ENCODE results near the gene IAH1.

Gene IAH1

DNA sequence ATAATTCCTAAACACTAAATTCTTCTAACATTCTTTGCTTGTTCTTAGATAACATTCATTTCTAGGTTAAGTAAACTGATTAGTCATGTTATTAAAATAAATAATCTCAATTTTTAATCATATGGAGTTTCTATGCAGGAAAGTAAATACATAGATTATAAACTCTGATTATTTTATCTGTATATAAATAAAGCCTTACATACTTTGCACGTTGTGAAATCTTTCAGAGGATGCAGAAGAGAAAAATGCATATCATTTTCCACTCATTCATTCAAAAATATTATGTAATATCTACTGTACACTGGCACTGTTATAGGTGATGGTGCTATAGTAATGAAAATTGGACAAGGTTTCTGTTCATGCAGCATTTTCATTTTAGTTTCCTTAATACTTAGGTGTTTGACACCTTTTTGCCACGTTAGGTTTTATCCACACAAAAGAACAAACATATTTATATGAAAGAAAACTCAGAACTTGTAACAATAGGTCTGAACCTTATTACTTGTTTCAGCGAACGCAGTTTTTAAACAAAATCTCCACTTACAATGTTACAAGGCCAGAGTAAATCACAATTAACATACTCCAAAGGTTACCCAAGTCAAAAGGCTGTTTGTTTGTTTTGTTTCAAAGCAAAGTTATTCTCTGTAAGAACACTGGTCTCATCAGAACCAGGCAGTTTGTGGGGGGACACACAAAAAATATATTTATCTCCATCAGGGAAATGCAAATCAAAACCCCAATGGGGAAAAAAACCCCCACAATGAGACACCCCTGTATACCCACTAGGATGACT, 53.8 kb downstream of the IAH1 start:
- Histone ChIP-seq H3K9me3 (ENCODE audit: control insufficient read depth, insufficient read depth, low read length) (no peaks in the 10 kb centered on the region), H3K27me3 (ENCODE audit: control insufficient read depth, low read length) (no peaks in the 10 kb centered on the region), H4K20me1 (ENCODE audit: control insufficient read depth, insufficient read depth, low read depth, low read length) (no peaks in the 10 kb centered on the region), H3K4me3 (ENCODE audit: low read length) (no peak overlapping the region), H3K4me2 (ENCODE audit: low read length) (no peak overlapping the region), H3K36me3 (ENCODE audit: control insufficient read depth, low read length) (peaks cover 91% of the 10 kb centered on the region), H3K79me2 (ENCODE audit: control insufficient read depth, low read length) (peaks cover 34% of the 10 kb centered on the region), H3K4me1 (ENCODE audit: control insufficient read depth, low read length) (no peaks in the 10 kb centered on the region), H3K9me2 (replicated peaks; ENCODE audit: control insufficient read depth, low read length) (no peaks in the 10 kb centered on the region), H3K27ac (ENCODE audit: low read depth, low read length) (no peak overlapping the region), H3F3A (ENCODE audit: control insufficient read depth, insufficient read depth) (no peaks in the 10 kb centered on the region)
- TF ChIP-seq, protein P1, sequence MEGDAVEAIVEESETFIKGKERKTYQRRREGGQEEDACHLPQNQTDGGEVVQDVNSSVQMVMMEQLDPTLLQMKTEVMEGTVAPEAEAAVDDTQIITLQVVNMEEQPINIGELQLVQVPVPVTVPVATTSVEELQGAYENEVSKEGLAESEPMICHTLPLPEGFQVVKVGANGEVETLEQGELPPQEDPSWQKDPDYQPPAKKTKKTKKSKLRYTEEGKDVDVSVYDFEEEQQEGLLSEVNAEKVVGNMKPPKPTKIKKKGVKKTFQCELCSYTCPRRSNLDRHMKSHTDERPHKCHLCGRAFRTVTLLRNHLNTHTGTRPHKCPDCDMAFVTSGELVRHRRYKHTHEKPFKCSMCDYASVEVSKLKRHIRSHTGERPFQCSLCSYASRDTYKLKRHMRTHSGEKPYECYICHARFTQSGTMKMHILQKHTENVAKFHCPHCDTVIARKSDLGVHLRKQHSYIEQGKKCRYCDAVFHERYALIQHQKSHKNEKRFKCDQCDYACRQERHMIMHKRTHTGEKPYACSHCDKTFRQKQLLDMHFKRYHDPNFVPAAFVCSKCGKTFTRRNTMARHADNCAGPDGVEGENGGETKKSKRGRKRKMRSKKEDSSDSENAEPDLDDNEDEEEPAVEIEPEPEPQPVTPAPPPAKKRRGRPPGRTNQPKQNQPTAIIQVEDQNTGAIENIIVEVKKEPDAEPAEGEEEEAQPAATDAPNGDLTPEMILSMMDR (IDR thresholded peaks at IDR 0.05; ENCODE audit: low read depth, low read length, poor library complexity, severe bottlenecking) = no peak
- no peak for TF ChIP-seq EZH2phosphoT487 (IDR thresholded peaks at IDR 0.05; ENCODE audit: borderline replicate concordance, low read length)

DNA sequence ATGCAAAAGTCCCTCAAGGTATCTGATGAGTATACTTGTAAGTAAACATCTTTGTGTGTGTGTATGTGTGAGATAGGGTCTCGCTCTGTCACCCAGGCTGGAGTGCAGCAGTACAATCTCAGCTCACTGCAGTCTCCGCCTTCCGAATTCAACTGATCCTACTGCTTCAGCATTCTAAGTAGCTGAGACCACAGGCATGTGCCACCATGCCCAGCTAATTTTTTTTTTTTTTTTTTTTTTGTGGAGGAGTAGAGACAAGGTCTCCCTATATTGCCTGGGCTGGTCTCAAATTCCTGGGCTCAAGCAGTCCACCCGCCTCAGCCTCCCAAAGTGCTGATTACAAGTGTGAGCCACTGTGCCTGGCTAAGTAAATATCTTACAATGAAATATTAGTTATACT, 58.1 kb downstream of the IAH1 start:
- no peaks in the 10 kb centered on the region for H4K20me1 ChIP-seq (ENCODE audit: control insufficient read depth, insufficient read depth, low read depth, low read length)

DNA sequence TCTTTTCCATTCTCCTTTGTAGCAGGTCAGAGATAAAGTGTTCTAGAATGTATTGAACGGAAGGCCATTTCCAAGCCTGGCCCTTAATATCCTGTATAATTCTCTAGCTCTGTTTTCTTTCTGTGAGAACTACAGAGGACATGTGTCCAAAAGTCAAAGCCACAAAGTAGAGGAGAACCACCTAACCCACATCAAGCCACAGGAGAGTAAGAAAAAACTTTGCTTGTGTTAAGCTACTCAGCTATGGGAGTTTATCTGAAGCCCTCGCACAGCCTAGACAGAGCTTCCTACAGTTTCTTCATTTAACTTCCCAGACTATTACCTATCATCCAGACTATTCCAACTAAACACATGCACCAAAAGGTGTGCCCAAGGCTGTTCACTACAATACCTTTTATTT, 59.3 kb downstream of the IAH1 start:
- Histone ChIP-seq H3K4me3 (ENCODE audit: low read length) (no peak overlapping the region), H3K79me2 (ENCODE audit: control insufficient read depth, low read length) (peaks cover 70% of the 10 kb centered on the region), H3K27ac (ENCODE audit: low read depth, low read length) (no peak overlapping the region), H3K36me3 (ENCODE audit: control insufficient read depth, low read length) (peaks cover 81% of the 10 kb centered on the region), H3K9me2 (replicated peaks; ENCODE audit: control insufficient read depth, low read length) (no peaks in the 10 kb centered on the region), H4K20me1 (ENCODE audit: control insufficient read depth, insufficient read depth, low read depth, low read length) (no peaks in the 10 kb centered on the region), H3F3A (ENCODE audit: control insufficient read depth, insufficient read depth) (peaks cover 19% of the 10 kb centered on the region), H3K27me3 (ENCODE audit: control insufficient read depth, low read length) (no peaks in the 10 kb centered on the region), H3K4me2 (ENCODE audit: low read length) (no peak overlapping the region), H3K4me1 (ENCODE audit: control insufficient read depth, low read length) (peaks cover 38% of the 10 kb centered on the region), H3K9me3 (ENCODE audit: control insufficient read depth, insufficient read depth, low read length) (no peaks in the 10 kb centered on the region)
- TF ChIP-seq, protein P1 (IDR thresholded peaks at IDR 0.05; ENCODE audit: low read depth, low read length, poor library complexity, severe bottlenecking) = no peak
- no peak for TF ChIP-seq EZH2phosphoT487 (IDR thresholded peaks at IDR 0.05; ENCODE audit: borderline replicate concordance, low read length)

More for the DNA sequence above, 58.1 kb downstream of the IAH1 start:
- Histone ChIP-seq H3K79me2 (ENCODE audit: control insufficient read depth, low read length) (peaks cover 73% of the 10 kb centered on the region), H3K36me3 (ENCODE audit: control insufficient read depth, low read length) (peaks cover 93% of the 10 kb centered on the region), H3K4me1 (ENCODE audit: control insufficient read depth, low read length) (peaks cover 27% of the 10 kb centered on the region), H3K9me3 (ENCODE audit: control insufficient read depth, insufficient read depth, low read length) (no peaks in the 10 kb centered on the region), H3K27me3 (ENCODE audit: control insufficient read depth, low read length) (no peaks in the 10 kb centered on the region), H3K4me2 (ENCODE audit: low read length) (no peak overlapping the region), H3F3A (ENCODE audit: control insufficient read depth, insufficient read depth) (peaks cover 10% of the 10 kb centered on the region), H3K27ac (ENCODE audit: low read depth, low read length) (no peak overlapping the region), H3K4me3 (ENCODE audit: low read length) (no peak overlapping the region), H3K9me2 (replicated peaks; ENCODE audit: control insufficient read depth, low read length) (no peaks in the 10 kb centered on the region)
- TF ChIP-seq, protein P1 (IDR thresholded peaks at IDR 0.05; ENCODE audit: low read depth, low read length, poor library complexity, severe bottlenecking) = no peak
- TF ChIP-seq EZH2phosphoT487 (IDR thresholded peaks at IDR 0.05; ENCODE audit: borderline replicate concordance, low read length) = no peak
